Activated T-helper 9 cell treated with anti-CD3 and anti-CD28 coated beads, Interleukin-2, amount 50 U/mL, for 16 hours (primary cell): Measurements from ENCODE around the gene MLLT10.
"Not testable (repeated sequence)": the region's sequence is repeated elsewhere in the genome, so short reads cannot be mapped to it uniquely, and the experiment has no call there.

Experiments
- DNase-seq: peaks from one replicate; pipeline ENCODE4 v3.0.0-alpha.2; 2020; ENCODE audit warnings: low read depth

Gene MLLT10

DNA sequence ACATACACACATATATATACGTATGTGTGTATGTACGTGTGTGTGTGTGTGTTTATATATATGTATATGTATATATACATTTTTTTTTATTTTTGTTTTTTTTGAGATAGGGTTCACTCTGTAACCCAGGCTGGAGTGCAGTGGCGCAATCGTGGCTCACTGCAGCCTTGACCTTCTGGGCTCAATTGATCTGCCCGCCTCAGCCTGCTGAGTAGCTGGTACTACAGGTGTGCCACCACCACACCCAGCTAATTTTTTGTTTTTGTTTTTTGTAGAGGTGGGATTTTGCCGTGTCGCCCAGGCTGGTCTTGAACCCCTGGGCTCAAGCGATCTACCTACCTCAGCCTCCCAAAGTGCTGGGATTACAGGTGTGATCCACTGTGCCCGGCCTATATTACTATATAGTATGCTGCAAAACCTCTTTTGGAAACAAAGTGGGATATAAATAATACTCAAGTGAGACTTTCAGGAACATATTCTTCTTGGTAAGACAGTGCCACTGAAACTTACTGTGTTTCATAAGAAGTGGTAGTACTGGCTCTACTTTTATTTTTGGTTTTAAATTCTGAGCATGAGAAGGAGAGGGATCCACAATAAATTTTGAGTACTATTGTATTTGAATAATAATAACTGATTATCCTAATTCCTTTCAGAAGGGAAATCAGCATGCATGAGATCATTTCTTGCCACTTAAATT lies 51.0 kb downstream of the MLLT10 start:
- DNase-seq, result no peak

DNA sequence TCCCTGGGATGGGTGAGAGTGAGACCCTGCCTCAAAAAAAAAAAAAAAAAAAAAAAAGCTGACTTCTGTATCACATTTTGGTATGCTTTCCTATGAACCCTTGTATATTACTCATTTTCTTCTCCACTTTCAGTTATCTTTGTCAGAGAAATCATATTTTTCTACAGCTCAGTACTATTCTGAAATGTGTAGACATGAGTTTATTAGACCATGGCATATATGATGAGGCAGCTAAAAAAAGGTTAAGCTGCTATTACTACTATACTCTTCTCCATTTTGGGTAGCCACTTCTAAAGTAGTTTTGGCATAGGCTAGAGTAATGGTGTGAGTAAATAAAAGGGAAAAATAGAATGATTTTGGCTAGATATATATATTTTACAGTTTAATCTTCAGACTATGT lies 53.4 kb downstream of the MLLT10 start:
- DNase-seq, result no peak

GRCh38 chr10:21588159-21588558 lies 54.1 kb downstream of the MLLT10 start:
- DNase-seq, result not testable (repeated sequence)

DNA sequence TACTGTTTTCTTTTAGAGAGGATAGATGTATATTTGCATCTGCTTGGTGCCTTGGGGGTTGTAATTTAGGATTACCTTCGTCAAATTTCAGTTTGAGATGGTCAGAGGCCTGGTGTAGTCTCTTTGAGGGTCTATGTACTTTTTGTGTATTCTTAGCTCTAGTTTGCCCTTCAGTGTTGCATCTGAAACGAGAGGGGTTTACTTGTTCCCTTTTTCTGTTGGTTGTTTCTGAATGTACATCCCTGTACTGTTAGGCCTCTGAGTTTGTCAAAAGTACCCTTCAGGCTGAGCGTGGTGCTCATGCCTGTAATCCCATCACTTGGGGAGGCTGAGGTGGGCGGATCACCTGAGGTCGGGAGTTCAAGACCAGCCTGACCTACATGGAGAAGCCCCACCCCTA lies 60.0 kb downstream of the MLLT10 start:
- no peak for DNase-seq

- no peak for DNase-seq
Observed at GRCh38 chr10:21599582-21599981, 65.5 kb downstream of the MLLT10 start.

DNA sequence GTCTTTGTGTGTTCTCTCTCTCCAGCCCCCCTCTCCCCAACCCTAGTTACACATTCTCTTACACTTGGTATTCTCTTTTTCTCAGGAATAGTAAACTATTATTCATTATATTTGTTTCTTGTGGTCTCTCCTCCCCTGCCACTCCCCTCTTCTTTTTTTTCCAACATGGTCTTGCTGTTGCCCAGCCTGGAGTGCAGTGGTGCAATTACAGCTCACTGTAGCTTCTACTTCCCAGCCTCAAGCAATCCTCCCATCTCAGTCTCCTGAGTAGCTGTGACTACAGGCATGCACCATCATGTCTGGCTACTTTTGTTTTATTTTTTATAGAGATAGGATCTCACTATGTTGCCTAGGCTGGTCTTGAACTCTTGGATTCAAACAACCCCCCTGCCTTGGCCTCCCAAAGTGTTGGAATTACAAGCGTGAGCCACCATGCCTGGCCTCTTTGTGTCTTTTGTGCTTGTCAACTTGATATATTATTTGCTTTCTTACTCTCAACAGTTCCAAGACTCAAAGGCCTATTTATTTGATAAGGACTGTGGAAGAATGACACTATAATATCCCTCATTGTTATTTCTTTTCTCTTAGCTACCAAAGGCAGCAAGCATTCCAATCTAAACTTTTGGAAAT lies 66.9 kb downstream of the MLLT10 start:
- DNase-seq, result no peak

DNA sequence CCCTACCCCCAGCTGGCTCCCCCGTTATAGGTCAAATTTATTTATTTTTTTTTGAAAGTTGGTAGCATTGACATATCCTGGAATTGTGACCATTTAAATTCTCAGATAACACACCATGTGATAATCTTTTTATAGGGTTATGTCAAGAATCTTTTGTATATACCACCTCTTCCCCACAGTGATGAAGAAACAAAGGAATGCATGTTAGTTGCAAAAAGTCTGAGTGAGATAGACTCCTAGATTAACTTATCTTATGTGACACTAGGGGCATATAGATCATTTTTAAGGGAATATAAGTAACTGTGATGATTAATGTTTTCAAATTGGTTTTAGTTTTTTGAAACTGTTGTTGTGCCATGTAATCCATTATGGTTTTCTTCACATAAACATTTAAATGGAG lies 68.3 kb downstream of the MLLT10 start:
- no peak for DNase-seq

DNA sequence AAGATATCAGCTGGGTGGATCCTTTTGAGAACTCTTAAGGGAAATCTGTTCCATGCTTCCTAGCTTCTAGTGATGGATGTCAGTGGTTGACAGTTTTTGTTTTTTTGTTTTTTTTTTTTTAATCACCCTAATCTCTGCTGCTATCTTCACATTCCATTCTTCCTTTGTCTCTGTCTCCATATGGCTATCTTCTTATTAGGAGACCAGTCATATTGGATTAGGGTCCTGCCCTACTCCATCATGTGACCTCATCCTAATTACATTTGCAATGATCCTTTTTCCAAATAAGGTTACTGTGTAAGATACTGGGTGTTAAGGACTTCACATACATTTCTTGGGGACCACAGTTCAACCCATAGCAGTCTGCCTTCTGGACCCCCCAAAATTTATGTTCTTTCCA lies 69.7 kb downstream of the MLLT10 start:
- no peak for DNase-seq

DNA sequence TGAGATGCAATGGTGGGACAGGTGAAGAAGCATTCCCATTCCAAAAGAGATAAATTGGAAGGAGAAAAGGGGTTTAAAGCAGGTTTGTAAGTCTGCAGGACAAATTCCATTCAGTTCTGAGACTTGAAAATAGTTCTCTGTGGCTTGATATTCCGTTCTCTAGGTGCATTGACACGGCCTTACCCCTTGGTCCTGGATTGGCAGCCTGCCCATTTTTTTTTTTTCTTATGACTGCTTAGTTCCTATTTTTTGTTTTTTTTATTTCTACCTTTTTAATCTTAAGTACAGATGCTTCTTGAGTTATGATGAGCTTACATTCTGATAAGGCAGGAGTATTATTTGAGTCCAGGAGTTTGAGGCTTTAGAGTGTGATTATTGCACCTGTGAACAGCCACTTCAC lies 70.6 kb downstream of the MLLT10 start:
- no peak for DNase-seq

DNA sequence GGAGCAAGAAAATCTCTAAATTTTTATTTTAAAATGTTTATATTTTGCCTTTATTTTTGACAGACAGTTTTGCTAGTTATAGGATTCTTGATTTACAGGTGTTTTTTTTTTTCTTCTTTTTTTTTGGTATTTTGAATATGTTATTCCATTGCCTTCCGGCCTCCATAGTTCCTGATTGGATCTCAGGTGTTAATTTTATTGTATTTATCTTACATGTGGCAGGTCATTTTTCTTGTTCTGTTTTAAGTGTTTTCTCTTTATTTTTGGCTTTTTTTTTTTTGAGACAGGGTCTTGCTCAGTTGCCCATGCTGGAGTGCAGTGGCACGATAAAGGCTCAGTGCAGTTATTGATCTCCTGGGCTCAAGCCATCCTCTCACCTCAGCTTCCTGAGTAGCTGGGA lies 73.9 kb downstream of the MLLT10 start:
- no peak for DNase-seq

- DNase-seq, result no peak
Observed at GRCh38 chr10:21614000-21614399, 80.0 kb downstream of the MLLT10 start.

- DNase-seq, result no peak
Observed at GRCh38 chr10:21617267-21617666, 83.2 kb downstream of the MLLT10 start.

DNA sequence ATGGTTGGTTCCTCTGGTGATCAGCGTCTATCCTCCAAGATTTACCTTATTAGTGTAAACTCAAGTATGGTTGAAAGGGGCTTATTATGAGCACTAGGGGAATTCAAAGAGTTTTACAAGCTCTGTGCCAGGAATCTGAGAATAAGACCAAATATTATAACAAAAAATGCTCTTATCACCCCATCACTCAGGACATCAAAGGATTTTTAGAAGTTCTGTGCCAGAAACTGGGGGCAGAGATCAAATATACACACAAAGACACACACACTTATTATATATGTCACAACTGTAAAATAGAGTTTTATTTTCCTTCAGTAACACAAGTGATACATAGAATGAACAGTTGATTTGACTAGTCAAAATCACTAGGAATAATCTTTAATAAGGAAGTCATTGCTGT lies 89.3 kb downstream of the MLLT10 start:
- DNase-seq, result no peak

DNA sequence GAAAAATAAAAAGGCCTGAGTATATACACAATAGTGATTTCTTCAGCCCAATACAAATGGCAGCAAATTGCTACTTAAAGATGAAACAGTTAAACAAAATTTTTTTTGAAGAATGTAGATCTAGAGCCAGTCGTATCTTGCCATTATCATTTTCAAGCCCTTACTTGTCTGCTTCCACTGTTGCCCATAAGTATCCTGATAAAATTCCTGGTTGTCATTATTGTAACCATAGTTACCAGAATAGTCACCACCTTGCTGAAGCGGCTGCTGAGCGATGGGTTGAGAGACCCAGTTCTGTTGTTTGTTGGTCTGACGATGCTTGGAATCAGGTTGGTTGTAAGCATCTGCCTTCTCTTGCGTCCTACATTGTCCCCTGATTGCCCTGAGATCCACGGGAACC lies 90.4 kb downstream of the MLLT10 start:
- not testable (repeated sequence) for DNase-seq

- no peak for DNase-seq
Observed at GRCh38 chr10:21624951-21625350, 90.9 kb downstream of the MLLT10 start.

DNA sequence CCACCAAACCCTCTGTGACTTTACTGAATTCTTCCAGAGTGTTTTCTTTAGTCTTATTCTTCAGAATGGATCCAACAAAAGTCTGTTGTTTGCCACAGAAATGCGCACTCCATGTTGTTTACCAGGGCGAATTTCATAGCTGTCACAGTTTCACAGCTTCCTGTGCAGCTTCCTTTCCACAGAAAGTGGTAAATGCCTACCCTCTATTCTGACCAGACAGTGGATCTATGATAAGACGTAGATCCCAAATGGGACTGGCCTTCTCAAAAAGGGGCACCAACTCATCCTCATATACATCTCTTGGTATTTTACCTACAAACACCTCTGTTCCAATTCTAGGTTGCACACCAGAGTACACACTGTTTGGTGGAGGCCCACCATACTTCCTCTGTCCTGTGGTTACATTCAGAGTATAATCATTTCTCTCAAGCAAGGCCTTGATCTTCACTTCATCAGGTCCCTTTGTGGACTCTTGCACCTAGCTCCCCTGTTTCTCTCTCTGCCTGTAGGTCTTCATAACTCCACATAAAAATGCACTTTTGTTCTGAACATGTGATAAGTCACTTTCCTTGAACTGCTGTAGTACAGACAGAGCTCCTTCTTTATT lies 91.7 kb downstream of the MLLT10 start:
- no peak for DNase-seq

- no peak for DNase-seq
Observed at GRCh38 chr10:21626457-21627161, 92.6 kb downstream of the MLLT10 start.

DNA sequence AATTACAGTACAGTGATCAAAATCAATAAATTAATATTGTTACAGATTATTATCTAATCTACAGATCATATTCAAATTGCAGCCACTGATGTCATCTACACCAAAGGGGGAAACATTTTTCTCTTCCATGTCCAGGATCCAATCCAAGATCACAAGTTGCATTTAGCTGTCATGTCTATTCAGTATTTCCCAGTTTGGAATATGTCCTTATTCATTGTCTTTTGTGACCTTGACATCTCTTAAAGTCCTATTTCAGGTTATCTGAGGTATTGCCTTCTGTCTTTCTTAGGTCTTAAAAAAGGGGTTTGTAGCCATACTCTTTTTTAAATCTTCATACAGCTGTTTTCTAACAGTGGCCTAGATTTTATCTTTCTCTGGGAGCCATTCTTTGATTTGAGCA lies 93.3 kb downstream of the MLLT10 start:
- no peak for DNase-seq

DNA sequence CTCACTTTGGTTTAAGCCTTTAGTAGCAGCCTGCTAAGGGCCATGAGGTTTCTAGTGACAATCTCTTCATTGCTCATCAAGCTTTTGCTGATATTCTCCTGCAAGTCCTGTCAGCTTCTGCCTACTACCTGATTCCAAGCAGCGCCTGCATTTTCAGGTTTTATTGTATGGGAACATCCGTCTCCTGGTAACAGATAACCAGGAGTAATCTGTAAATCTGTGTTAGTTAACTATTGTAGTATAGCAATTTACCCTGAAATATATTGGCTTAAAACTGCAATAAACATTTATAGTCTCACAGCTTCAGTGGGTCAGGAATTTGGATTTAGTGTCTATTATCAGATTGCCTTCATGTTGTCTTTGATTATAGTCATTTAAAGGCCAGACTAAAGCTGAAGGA lies 94.0 kb downstream of the MLLT10 start:
- DNase-seq, result no peak

GRCh38 chr10:21628645-21629044 lies 94.6 kb downstream of the MLLT10 start:
- DNase-seq, result not testable (repeated sequence)

DNA sequence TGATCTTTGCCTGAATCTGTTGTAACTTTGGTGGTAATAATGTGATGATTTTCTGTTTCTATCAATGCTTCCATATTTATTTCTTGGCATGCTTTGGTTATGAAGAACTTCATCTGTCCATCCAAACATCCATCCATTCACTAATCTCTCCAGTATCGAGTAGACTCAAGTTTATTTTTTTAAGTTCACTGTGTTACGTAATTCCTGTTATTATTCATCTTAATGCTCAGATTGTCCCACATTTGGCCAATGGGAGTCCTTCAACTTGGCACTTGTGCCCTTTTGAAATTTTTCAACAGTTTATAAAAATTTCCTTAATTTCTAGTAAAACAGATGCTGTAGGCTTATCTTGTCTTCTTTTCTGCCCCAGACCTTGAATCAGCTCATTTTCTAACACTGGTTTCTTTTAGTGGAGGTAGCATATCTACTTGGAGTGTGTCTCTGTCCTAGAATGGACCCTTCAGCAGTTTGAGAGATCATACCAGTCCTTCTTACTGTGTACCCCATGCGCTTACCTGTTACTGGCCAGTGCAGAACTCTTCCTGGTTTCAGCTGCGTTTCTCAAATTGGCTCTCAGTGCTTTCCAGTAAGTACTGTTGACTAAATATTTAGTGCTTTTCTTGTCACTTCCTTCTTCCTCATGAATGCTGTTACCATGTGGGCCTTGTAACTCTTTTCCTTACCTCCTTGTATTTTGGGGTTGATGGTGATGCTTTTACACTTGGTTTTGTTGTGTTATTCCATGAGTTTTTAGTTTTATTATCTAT lies 100.8 kb downstream of the MLLT10 start:
- no peak for DNase-seq

GRCh38 chr10:21637795-21638194 lies 103.8 kb downstream of the MLLT10 start:
- no peak for DNase-seq
